ENCODE measurements around the gene SEMA5B.
A peak's percentile ranks its signal among the peaks of the same experiment; 100 is the strongest.

Gene SEMA5B

GRCh38 chr3:123027292-123028232 is at the start of gene SEMA5B:
Gene SEMA5B, minus strand, starts transcription at chr3:123027763. Its CDS starts 66,500 bp downstream, at chr3:122961263.
- no peak for DNase-seq (ENCODE audit: low read depth)

- DNase-seq (ENCODE audit: low read depth), result no peak
Observed at GRCh38 chr3:123076496-123077418, 49.2 kb upstream of the SEMA5B start.

- no peak for DNase-seq (ENCODE audit: low read depth)
Observed at GRCh38 chr3:123076112-123076495, 48.5 kb upstream of the SEMA5B start.

GRCh38 chr3:123075359-123075758 is 47.8 kb upstream of the SEMA5B start:
- DNase-seq (ENCODE audit: low read depth), result no peak

GRCh38 chr3:123072564-123072963 is 45.0 kb upstream of the SEMA5B start:
- no peak for DNase-seq (ENCODE audit: low read depth)

- DNase-seq (ENCODE audit: low read depth), result no peak
Observed at GRCh38 chr3:123072152-123072551, 44.6 kb upstream of the SEMA5B start.

GRCh38 chr3:123071581-123071980 is 44.0 kb upstream of the SEMA5B start:
- no peak for DNase-seq (ENCODE audit: low read depth)

- DNase-seq (ENCODE audit: low read depth), result no peak
Observed at GRCh38 chr3:123071146-123071545, 43.6 kb upstream of the SEMA5B start.

- no peak for DNase-seq (ENCODE audit: low read depth)
Observed at GRCh38 chr3:123070510-123070909, 42.9 kb upstream of the SEMA5B start.

GRCh38 chr3:123068601-123069381 is 41.2 kb upstream of the SEMA5B start:
- DNase-seq (ENCODE audit: low read depth), result no peak

GRCh38 chr3:123067689-123068600 is 40.4 kb upstream of the SEMA5B start:
- DNase-seq (ENCODE audit: low read depth), result no peak

GRCh38 chr3:123066896-123067688 is 39.5 kb upstream of the SEMA5B start, which contains the start of gene PDIA5:
Gene PDIA5, plus strand, starts transcription at chr3:123067025. Its CDS starts 140 bp downstream, at chr3:123067165.
- DNase-seq (ENCODE audit: low read depth), result peak; percentile 85

GRCh38 chr3:123066599-123066895 is 39.0 kb upstream of the SEMA5B start:
- DNase-seq (ENCODE audit: low read depth), result no peak

GRCh38 chr3:123064914-123065313 is 37.4 kb upstream of the SEMA5B start:
- DNase-seq (ENCODE audit: low read depth), result no peak

GRCh38 chr3:123064506-123064905 is 36.9 kb upstream of the SEMA5B start:
- no peak for DNase-seq (ENCODE audit: low read depth)

- DNase-seq (ENCODE audit: low read depth), result no peak
Observed at GRCh38 chr3:123063034-123063433, 35.5 kb upstream of the SEMA5B start.

- DNase-seq (ENCODE audit: low read depth), result no peak
Observed at GRCh38 chr3:123061856-123062255, 34.3 kb upstream of the SEMA5B start.

GRCh38 chr3:123060054-123060453 is 32.5 kb upstream of the SEMA5B start:
- no peak for DNase-seq (ENCODE audit: low read depth)

GRCh38 chr3:123058505-123058904 is 30.9 kb upstream of the SEMA5B start:
- no peak for DNase-seq (ENCODE audit: low read depth)

- DNase-seq (ENCODE audit: low read depth), result no peak
Observed at GRCh38 chr3:123055352-123055751, 27.8 kb upstream of the SEMA5B start.

All from stromal cell of bone marrow (primary cell).